Choroid plexus epithelial cell (primary cell): Measurements from ENCODE around the gene PNKD.

Experiments used
- DNase-seq: peaks from one replicate; pipeline ENCODE4 v3.0.0-alpha.2; 2010; ENCODE audit warnings: low read depth
- H3K4me3 ChIP-seq: 2 replicates; pipeline ENCODE4 v1.5.1; 2011; ENCODE audit warnings: low read depth, mild to moderate bottlenecking, control low read depth, low read length, moderate library complexity
- CTCF ChIP-seq: conservative IDR thresholded peaks from 2 replicates; pipeline ENCODE4 v1.5.1; 2011; ENCODE audit warnings: low read depth, mild to moderate bottlenecking, control low read depth, inconsistent platforms, low read length, moderate library complexity

Gene PNKD

GRCh38 chr2:218273908-218274249 lies 3.6 kb downstream of the PNKD start:
- no peak overlapping the region for H3K4me3 ChIP-seq

GRCh38 chr2:218274586-218274985 lies 4.3 kb downstream of the PNKD start:
- no peak overlapping the region for H3K4me3 ChIP-seq
- DNase-seq = no peak

More at GRCh38 chr2:218273908-218274249, 3.6 kb downstream of the PNKD start:
- TF ChIP-seq CTCF = no peak
- DNase-seq = no peak

GRCh38 chr2:218275371-218276072 lies 5.2 kb downstream of the PNKD start:
- TF ChIP-seq CTCF = no peak
- DNase-seq = no peak

More at GRCh38 chr2:218274586-218274985, 4.3 kb downstream of the PNKD start:
- TF ChIP-seq CTCF = no peak

GRCh38 chr2:218276986-218277755 lies 6.9 kb downstream of the PNKD start:
- DNase-seq = no peak
- peak; percentile 18 for TF ChIP-seq CTCF

More at GRCh38 chr2:218275371-218276072, 5.2 kb downstream of the PNKD start:
- H3K4me3 ChIP-seq = no peak overlapping the region

GRCh38 chr2:218277921-218278320 lies 7.6 kb downstream of the PNKD start:
- no peak for TF ChIP-seq CTCF
- DNase-seq = no peak
- H3K4me3 ChIP-seq = no peak overlapping the region

More at GRCh38 chr2:218276986-218277755, 6.9 kb downstream of the PNKD start:
- no peak overlapping the region for H3K4me3 ChIP-seq

- no peak for TF ChIP-seq CTCF
- no peak for DNase-seq
- no peak overlapping the region for H3K4me3 ChIP-seq
Measured at GRCh38 chr2:218278531-218279360, 8.4 kb downstream of the PNKD start.
